Tibial nerve (tissue), 4 donors: ENCODE measurements around the gene PCSK2. TPM values are rescaled to one million over a fixed set of nuclear protein-coding genes. Genes with fewer than 3 reads are reported as not detected.

Source experiments
- DNase-seq, 2 donors: peaks; one replicate each; pipeline ENCODE4 v3.0.0-alpha.2; 2019; ENCODE audit warnings: low spot score in 2 of 2
- H3K27ac ChIP-seq, 4 donors: fragments of 200-600 bp; sonication (generic) in 3 of 4; one replicate each; pipeline ENCODE4 v1.5.1; 2017 to 2019; ENCODE audit warnings: mild to moderate bottlenecking in 1 of 4
- H3K27me3 ChIP-seq, 2 donors: fragments of 200-600 bp; sonication (generic) in 1 of 2; one replicate each; pipeline versions ENCODE4 v1.5.1 to v1.6.0; 2017 to 2019
- H3K36me3 ChIP-seq, 3 donors: fragments of 200-600 bp; sonication (generic); one replicate each; pipeline ENCODE4 v1.5.1; 2018 to 2019
- H3K4me1 ChIP-seq, 4 donors: fragments of 200-600 bp; sonication (generic) in 3 of 4; one replicate each; pipeline ENCODE4 v1.5.1; 2017 to 2019
- H3K4me3 ChIP-seq, 4 donors: fragments of 200-600 bp; sonication (generic) in 3 of 4; one replicate each; pipeline ENCODE4 v1.5.1; 2017 to 2019; ENCODE audit warnings: mild to moderate bottlenecking in 1 of 4, moderate library complexity in 1 of 4
- H3K9me3 ChIP-seq, 4 donors: fragments of 200-600 bp; sonication (generic) in 3 of 4; one replicate each; pipeline ENCODE4 v1.5.1; 2017 to 2019
- EP300 ChIP-seq, 2 donors: sonication (generic); formaldehyde crosslinking; IDR thresholded peaks; one replicate each; pipeline ENCODE4 v1.6.1; 2017; ENCODE audit warnings: antibody characterized with exemption in 2 of 2, mild to moderate bottlenecking in 1 of 2
- POLR2A ChIP-seq, 2 donors: fragments of 450-650 bp; IDR thresholded peaks; one replicate each; pipeline ENCODE4 v1.6.1; 2017; ENCODE audit warnings: antibody characterized with exemption in 2 of 2, mild to moderate bottlenecking in 2 of 2, moderate library complexity in 2 of 2
- WGBS, 2 donors: methylation state at CpG; one replicate each; pipeline ENCODE4 v1.1.5; 2018; 5-methylcytosine and 5-hydroxymethylcytosine counted together
- total RNA-seq, 4 donors: library from RNA; depleted of rRNA; stranded (reverse); fragments of >200 nt; gene quantifications; one replicate each; pipeline ENCODE4 v1.1.0, GENCODE V29; 2016
- TF ChIP-seq, protein P1 (sequence below), 5 experiments: fragments of 200-600 bp in 3 of 5; fragments of 450-650 bp in 2 of 5; sonication (generic) in 3 of 5; IDR thresholded peaks; one replicate each; pipeline ENCODE4 v1.5.1; 2016 to 2019; ENCODE audit warnings: antibody characterized with exemption in 5 of 5, mild to moderate bottlenecking in 3 of 5, moderate library complexity in 2 of 5

Gene PCSK2
- total RNA-seq, 4 donors from 2014 or later = 1.0 to 4.8 (median 3.0) TPM

DNA sequence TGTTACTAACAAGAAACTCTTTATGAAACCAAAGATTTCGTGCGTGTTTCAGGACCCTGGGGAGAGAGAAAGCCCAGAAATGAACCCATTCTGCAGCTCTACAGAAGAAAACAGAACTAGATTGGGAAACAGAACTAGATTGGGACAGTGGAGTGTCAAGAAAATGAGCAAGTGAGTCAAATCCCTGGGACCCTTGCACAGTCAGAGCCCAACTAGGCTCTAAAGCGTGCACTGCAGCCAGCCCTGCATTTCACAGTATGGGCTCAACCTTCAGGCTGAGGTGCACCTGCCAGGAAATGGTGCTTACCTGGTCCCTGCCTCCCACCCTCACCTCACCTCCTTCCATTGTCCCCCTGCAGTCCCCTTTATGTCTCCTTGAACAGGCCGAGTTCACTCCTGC, 264.6 kb downstream of the PCSK2 start:
- no peaks in the 10 kb centered on the region for H3K4me1 ChIP-seq
- no peaks in the 10 kb centered on the region for H3K36me3 ChIP-seq
- no peak overlapping the region for H3K4me3 ChIP-seq
- WGBS, 2 donors = 85% methylated on average over 4 of the region's 4 CpGs
- no peaks in the 10 kb centered on the region for H3K9me3 ChIP-seq
- H3K27me3 ChIP-seq = no peaks in the 10 kb centered on the region
- no peak for DNase-seq
- H3K27ac ChIP-seq = no peak overlapping the region
- TF ChIP-seq POLR2A (IDR thresholded peaks at IDR 0.05) (no peak), EP300 (IDR thresholded peaks at IDR 0.05) (no peak)
- TF ChIP-seq, protein P1, sequence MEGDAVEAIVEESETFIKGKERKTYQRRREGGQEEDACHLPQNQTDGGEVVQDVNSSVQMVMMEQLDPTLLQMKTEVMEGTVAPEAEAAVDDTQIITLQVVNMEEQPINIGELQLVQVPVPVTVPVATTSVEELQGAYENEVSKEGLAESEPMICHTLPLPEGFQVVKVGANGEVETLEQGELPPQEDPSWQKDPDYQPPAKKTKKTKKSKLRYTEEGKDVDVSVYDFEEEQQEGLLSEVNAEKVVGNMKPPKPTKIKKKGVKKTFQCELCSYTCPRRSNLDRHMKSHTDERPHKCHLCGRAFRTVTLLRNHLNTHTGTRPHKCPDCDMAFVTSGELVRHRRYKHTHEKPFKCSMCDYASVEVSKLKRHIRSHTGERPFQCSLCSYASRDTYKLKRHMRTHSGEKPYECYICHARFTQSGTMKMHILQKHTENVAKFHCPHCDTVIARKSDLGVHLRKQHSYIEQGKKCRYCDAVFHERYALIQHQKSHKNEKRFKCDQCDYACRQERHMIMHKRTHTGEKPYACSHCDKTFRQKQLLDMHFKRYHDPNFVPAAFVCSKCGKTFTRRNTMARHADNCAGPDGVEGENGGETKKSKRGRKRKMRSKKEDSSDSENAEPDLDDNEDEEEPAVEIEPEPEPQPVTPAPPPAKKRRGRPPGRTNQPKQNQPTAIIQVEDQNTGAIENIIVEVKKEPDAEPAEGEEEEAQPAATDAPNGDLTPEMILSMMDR (IDR thresholded peaks at IDR 0.05) = no peak

GRCh38 chr20:17493173-17493572, 266.3 kb downstream of the PCSK2 start:
- Histone ChIP-seq H3K4me3 (no peak overlapping the region), H3K27me3 (no peaks in the 10 kb centered on the region), H3K27ac (no peak overlapping the region), H3K36me3 (no peaks in the 10 kb centered on the region), H3K4me1 (peaks cover 0 to 5% (median 0%) of the 10 kb centered on the region in 4 donors), H3K9me3 (no peaks in the 10 kb centered on the region)
- WGBS, 2 donors = 77 to 86% methylated on average over 2 of the region's 2 CpGs
- TF ChIP-seq EP300 (IDR thresholded peaks at IDR 0.05) = no peak
- TF ChIP-seq, protein P1 (IDR thresholded peaks at IDR 0.05) = no peak
- no peak for TF ChIP-seq POLR2A (IDR thresholded peaks at IDR 0.05)
- no peak for DNase-seq

GRCh38 chr20:17494201-17494600, 267.4 kb downstream of the PCSK2 start:
- DNase-seq = no peak
- no peak overlapping the region for H3K27ac ChIP-seq
- H3K4me1 ChIP-seq = peaks cover 0 to 7% (median 0%) of the 10 kb centered on the region in 4 donors
- H3K4me3 ChIP-seq = no peak overlapping the region
- TF ChIP-seq, protein P1 (IDR thresholded peaks at IDR 0.05) = no peak
- TF ChIP-seq EP300 (IDR thresholded peaks at IDR 0.05) = no peak
- TF ChIP-seq POLR2A (IDR thresholded peaks at IDR 0.05) = no peak
- no peaks in the 10 kb centered on the region for H3K36me3 ChIP-seq
- WGBS, 2 donors = 94% methylated on average over 7 of the region's 7 CpGs
- no peaks in the 10 kb centered on the region for H3K27me3 ChIP-seq
- no peaks in the 10 kb centered on the region for H3K9me3 ChIP-seq

DNA sequence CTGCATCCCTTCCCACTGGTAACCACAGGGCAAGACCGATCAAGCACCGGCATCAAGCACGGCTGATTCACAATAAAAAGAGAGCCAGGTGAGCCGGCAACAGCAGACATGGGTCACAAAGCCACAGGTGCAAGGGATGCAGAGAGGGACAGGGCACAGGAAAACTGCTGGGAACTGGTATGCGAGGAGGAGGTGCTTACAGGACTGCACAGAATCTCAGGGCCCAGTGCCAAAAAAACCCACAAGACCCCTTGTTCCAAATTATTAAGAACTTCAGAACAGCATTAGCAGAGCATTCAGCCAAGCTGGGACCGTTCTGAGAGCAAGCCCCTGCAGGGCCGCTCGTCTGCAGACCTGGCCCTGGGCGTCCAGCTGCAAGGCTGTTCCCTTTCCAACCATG, 269.0 kb downstream of the PCSK2 start:
- DNase-seq = no peak
- Histone ChIP-seq H3K27me3 (no peaks in the 10 kb centered on the region), H3K9me3 (no peaks in the 10 kb centered on the region), H3K4me3 (no peak overlapping the region), H3K36me3 (no peaks in the 10 kb centered on the region), H3K4me1 (peaks cover 0 to 7% (median 0%) of the 10 kb centered on the region in 4 donors), H3K27ac (no peak overlapping the region)
- TF ChIP-seq, protein P1 (IDR thresholded peaks at IDR 0.05) = no peak
- TF ChIP-seq POLR2A (IDR thresholded peaks at IDR 0.05) = no peak
- no peak for TF ChIP-seq EP300 (IDR thresholded peaks at IDR 0.05)
- 86 to 88% methylated on average over 9 of the region's 9 CpGs for WGBS, 2 donors

DNA sequence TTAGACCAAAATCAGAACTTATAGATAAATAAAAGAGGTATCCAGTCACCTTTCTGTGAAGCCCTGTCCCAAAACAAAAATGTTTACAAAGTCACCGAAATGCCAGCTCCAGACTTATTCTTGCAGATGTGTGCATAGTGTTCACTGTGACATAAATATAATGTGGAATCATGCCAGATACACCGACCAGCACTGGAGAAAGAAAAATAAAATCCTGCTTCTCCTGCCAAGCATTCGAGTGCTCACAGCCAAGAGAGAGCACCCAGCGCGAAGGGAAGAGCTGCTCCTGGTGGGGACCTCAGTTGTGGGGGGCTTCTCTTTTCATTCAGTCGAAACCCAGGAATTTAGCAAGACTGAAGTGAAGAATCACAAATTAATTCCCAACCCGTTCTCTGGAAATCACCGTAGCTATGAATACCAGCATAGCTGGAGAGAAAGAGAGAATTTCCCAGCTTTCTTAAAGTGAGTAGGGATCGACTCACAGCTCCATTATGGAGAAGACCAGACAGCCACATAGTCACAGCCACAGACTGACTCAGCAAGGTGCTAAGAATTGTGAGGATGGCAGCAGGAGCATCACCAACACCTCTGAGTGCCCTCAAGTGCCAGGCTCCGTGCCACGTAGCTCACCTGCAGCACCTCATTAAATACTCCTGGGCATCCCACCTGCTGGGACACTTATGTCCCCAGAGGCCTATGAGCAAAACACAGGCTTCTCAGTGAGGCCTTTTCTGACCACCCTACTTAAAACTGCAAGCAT, 271.2 kb downstream of the PCSK2 start:
- no peak overlapping the region for H3K27ac ChIP-seq
- no peak for DNase-seq
- H3K4me1 ChIP-seq = peaks cover 0 to 7% (median 0%) of the 10 kb centered on the region in 4 donors
- H3K9me3 ChIP-seq = no peaks in the 10 kb centered on the region
- no peaks in the 10 kb centered on the region for H3K36me3 ChIP-seq
- H3K4me3 ChIP-seq = no peak overlapping the region
- no peaks in the 10 kb centered on the region for H3K27me3 ChIP-seq
- TF ChIP-seq EP300 (IDR thresholded peaks at IDR 0.05) = no peak
- TF ChIP-seq, protein P1 (IDR thresholded peaks at IDR 0.05) = no peak
- no peak for TF ChIP-seq POLR2A (IDR thresholded peaks at IDR 0.05)
- WGBS, 2 donors = 34 to 46% methylated on average over 11 of the region's 11 CpGs
